ENCODE measurements around the gene ADSS1.
"Not testable (repeated sequence)": the region's sequence is repeated elsewhere in the genome, so short reads cannot be mapped to it uniquely, and the experiment has no call there.

The ADSS1 gene

DNA sequence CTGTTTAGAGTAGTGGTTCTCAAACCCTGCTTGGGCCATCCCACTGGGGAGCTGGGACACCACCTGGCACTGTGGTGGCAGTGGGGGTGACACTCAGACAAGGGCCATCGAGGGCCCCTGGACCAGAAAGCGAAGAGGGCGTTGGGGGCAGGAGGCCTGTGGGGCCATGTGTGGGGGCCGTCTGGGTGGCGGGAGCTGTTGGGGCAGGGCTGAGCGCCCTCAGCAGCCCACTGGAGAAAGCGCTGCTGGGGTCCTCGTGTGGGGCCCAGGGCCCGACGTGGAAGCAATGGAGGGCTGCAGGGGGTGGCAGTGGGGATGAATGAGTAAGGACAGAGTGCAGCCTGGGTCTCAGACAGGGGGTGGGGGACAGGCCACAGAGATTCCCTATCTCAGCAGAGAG, 5.9 kb upstream of the ADSS1 start:
- DNase-seq: no peak

DNA sequence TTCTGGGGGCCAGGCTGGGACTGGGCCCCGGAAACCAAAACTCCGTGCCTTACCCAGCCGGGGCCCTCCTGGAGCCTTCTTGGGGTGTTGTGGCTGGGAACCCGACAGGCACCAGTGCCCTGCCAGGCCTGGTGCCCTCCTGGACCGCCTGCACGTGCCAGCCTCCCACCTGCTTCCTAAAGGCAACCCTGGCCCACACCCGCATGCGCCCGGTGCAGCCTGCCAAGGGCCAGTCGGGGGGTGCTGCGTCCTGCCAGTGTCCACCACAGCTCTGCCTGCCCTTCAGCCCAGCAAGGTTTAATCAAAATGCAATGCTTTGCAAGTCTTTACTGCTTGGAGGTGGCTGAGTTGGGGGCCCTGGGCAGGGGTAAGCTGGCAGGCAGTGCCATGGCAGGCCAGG, 5.2 kb upstream of the ADSS1 start:
- DNase-seq: no peak

DNA sequence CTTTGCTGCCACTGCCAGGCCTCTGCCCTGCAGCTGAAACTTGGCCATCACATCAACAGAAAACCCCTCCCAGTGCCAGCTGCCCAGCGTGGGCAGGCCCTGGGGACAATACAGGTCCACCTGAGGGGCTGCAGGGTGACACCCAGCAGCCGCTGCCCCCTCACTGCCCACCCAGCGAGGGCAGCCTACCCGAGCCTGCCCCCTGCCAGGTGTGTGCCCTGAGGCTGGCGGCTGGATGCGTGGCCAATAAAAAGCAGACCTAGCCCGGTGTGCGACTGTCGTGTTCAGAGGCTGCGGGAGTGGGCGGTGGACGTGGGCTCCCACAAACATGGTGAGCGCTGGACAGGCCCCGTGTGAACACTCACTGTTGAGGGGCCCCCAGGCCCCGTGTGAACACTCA, 4.7 kb upstream of the ADSS1 start:
- DNase-seq: no peak

DNA sequence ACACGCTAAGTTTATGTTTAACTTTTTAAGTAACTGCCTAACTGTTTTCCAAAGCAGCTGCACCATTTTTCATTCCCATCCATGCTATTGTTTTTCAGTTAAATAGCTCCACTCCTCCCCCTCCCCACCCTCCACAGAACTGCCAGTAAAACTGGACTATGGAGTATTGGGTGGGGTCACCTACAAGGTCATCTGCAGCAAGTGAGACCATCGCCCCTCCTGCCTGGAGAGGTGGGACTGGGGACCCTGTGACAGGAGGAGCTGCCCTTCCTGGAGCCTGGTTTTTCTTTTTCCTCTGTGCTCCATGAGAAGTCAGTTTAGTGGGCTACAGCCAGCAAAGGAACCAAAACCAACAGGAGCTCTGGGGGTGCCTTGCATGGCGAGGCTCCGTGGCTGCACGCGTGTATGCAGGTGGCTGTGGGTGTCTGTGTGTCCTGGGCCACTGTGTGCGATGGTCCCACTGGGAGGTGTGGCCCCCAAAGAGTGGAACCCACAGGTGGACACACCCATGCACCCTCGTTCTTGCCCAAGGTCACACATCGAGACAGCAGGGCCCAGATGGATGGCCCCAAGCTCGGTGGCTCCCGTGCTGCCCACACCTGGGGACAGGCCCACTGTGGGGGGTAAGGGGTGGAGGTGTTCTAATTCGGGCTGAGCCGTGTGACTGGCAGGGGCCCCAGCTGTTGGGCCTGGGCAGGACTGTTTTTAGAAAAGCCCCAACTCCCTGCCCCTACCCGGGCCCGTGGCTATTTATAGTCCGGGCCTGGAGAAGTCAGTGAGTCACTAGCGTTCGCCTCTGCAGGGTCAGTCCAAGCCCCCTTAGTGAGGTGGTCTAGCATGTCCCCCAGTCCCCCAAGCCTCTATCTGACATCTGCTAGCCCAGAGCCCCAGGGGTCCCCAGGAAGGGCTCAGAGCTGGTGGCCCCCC, 2.3 kb upstream of the ADSS1 start:
- no peak for DNase-seq

DNA sequence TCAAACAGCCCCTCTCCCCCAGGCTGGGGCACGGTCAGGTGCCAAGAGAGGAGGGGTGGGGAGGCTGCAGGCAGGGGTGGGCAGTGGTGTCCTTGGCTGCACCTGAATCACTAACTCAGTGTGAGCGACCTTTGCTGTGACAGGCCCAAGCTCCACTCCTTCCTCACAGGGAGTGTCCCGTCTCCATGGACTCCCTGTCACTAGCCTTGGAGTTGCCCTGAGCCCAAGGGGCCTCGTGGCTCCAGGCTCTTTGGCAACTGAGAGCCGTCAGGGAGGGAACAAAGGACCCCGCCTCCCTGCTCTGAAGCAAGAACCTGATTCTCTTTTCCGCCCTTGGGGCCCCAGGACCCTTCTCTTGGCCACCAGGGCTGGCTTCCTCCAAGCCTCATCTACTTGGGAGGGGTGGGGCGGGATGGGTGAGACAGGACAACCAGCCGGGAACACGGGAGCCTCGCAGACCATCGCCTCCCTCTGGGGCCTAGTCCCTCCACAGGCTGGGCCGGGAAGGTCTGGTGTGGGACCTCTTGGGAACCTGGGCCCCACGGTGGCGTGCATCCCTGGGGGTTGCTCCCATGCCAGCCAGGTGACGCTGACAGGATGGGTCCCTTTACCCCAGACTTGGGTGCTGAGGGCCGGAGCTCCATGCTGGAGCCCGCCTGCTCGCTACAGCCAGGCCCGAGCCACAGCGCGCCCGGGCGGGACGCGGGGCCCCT, 935 bp upstream of the ADSS1 start:
- DNase-seq: no peak

DNA sequence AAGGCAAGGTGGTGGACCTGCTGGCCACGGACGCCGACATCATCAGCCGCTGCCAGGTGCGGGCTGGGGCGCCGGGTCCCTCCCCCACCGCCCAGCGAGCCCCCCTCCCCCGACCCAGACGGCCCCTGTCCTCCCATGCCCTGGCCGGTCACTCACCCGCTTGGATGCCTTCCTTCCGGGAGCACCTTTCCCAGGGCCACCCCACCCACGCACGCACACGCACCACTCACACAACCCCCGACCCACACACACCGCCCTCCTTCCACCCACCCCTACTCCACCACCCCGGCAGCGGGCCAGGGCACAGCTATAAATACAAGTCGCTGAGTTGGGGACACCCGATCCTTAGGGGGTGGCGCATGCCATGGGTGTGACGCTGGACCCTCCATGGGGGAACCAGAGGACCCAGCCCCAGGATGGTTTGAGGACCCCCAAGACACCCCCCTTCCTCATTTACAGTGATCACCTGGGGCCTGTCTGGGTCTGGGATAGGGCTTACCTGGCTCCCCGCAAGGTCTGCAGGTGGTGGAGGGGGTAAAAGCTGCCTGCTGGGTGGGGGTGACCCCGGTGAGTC, 465 bp downstream of the ADSS1 start:
- peak; percentile 21 to 42 for DNase-seq

DNA sequence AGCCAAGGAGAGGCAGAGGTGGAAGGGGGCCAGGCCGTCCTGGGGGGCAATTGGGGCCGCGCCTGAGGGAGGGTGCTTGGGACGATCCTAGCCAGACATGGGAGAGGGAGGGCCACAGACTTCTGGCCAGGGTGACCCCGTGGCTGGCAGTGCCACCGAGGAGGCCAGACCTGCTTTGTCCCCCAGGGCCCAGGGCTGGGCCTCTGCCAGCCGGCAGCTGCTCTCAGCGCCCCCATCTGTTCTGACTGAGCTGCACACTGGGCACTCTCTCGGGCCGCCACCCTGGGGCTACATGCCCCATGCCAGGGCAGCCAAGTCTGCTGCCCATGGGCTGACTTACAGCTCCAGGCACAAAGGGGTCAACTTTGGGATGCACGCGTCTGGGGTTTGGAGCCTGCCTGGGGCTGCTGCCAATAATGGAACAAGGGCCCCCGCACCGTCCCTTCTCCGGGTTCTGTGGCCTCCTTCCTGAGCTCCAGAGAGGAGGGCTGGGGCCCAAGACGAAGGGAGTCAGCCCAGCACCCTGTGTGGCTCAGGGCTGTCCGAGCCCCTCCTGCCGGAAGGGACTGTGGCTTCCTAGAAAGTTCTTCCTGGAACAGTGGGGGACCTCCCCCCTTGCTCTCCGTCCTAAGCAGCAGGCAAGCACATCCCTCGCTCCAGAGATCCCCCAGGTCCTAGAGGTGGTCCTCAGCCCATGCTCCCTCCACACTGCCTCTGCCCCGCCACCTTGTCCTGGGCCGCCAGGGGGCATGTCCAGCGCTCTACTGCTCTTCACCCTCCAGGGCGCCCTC, 1.1 kb downstream of the ADSS1 start:
- no peak for DNase-seq

DNA sequence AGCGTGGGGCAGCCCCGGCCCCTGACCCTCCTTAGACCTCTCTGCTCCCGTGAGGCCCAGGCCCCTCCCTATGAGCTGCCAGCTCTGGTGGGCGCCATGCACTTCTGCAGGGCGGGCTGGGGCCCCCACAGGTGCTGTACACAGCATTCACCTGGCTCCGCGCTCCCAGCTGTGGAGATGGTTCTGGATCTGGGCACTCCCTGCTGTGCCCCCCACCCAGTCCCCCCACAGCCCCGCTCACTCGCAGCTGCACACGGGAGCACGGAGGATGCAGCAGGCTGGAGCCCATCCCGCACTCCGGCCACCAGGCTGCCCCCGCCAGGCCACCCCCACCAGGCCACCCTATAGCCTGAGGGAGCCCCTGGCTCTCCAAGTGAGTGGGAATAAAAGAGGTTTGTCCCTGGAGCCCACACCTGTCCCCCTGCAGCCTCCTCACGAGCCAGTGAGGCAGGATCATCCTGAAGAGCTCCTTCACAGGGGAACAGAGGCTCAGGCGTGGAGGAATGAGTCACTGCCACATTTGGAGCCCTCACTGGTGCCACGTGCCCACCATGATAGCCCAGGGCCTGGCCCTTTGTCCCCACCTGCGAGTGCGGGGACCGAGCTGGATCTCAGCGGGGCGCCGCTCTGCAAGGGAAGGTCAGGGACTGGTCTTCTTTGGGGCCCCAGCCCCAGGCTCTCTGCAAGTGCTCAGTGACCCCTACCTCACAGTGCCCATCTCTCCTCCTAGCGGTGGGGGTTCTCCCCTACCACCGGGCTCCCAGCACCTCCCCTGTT, 1.9 kb downstream of the ADSS1 start:
- DNase-seq: no peak

DNA sequence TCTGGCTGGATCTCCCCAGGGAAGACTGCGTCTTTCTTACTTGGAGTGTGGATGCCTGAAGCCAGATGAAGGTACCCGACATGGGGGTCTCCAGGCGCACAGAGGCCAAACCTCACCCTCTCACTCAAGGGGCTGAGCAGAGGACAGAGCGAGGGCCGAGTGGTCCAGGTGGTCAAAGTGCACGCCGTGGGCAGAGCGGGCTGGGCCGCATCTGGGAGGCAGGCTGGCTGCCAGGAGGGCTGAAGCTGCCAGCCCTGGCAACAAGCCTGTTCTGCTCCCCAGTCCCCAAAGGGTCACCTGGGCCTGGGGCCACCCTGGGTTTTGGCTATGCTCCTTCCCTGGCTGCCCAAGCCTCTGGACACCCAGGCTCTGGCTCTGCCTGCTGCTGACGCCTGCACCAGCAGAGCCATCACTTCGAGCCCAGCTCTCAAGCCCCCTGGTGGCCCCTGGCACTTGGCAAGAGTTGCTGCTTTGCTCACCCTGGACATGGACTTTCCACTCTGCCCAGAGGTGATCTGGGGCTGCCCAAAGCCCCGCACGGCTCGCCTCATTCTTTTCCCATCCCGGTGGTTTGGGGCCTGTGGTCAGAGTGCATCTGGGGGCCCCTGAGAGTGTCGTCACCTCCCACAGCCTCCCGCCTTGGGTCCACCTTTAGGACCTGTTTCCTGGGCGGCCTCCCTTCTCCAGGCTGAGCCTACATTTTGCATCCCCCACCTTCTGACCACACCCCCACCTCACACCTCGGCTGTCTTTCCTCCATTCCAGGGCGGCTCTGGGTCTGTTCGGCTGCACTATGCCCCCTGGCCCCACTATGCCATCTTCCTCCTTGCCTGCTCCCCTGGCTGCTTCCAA, 2.8 kb downstream of the ADSS1 start:
- no peak for DNase-seq

DNA sequence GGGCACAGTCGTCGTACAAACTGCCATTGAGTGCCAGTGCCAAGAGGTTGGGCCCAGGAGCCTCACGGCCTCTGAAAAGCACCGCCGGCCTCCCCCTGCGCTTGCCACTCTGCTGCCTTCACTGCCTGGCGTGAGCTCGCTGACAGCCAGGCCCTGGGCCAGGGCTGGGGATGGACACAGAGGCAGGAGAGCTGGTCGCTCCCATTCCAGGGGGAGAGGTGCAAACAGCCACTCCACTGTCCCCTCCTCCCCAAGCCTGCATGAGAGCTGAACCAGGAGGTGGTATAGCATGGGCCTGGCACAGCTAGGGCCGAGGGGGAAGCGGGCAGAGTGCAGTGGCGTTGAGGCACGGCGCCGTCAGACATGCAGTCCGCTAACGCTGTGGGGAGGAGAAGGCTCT, 4.6 kb downstream of the ADSS1 start:
- DNase-seq: no peak

DNA sequence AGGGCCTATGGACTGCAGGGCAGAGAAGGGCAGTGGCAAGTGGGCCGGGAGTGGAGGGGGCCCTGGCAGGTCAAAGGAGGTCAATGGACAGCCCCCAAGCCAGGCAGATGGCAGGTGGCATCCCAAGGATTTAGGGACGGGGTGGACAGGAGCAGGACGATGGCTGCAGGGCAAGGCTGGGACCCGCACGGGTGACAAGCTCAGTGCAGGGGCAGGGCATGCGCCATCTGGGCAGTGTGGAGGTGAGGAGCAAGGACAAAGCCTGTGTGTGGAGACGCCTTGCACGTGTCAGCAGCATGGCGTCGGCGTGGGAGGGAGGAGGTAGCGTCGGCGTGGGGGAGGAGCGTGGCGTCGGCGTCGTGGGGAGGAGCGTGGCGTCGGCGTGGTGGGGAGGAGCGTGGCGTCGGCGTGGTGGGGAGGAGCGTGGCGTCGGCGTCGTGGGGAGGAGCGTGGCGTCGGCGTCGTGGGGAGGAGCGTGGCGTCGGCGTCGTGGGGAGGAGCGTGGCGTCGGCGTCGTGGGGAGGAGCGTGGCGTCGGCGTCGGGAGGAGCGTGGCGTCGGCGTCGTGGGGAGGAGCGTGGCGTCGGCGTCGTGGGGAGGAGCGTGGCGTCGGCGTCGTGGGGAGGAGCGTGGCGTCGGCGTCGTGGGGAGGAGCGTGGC, 5.3 kb downstream of the ADSS1 start:
- DNase-seq: not testable (repeated sequence)

DNA sequence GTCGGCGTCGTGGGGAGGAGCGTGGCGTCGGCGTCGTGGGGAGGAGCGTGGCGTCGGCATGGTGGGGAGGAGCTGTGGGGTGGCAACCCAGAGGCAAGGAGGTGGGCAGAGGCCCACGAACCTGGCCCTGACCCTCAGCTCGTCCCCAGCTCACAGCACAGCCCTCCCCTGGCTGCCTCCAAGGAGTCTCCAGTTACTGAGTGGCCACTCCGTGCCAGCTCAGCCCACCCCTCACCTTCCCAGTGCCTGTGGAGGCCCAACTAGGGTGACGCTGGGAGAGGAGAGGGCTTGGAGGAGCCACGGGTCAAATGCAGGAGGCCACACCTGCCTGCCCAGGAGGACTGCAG, 5.8 kb downstream of the ADSS1 start:
- no peak for DNase-seq

DNA sequence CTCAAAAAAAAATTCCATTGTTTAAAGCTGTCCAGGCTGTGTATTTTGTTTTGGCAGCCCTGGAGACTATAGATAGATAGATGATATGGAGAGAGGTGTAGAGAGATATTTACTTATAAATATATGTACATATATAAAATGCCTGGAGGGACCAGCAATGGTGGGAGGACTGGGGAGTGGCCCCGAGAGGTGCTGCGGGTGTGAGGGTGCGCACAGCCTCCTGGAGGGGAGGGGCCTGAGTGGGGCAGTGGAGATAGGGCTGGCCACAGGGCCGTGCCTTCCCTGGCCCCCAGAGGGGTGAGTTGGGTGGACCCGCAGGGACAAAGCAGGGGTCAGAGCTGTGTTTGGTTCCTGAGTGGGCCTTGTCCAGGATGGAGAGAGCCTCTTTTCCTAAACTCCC, 6.5 kb downstream of the ADSS1 start:
- DNase-seq: no peak

DNA sequence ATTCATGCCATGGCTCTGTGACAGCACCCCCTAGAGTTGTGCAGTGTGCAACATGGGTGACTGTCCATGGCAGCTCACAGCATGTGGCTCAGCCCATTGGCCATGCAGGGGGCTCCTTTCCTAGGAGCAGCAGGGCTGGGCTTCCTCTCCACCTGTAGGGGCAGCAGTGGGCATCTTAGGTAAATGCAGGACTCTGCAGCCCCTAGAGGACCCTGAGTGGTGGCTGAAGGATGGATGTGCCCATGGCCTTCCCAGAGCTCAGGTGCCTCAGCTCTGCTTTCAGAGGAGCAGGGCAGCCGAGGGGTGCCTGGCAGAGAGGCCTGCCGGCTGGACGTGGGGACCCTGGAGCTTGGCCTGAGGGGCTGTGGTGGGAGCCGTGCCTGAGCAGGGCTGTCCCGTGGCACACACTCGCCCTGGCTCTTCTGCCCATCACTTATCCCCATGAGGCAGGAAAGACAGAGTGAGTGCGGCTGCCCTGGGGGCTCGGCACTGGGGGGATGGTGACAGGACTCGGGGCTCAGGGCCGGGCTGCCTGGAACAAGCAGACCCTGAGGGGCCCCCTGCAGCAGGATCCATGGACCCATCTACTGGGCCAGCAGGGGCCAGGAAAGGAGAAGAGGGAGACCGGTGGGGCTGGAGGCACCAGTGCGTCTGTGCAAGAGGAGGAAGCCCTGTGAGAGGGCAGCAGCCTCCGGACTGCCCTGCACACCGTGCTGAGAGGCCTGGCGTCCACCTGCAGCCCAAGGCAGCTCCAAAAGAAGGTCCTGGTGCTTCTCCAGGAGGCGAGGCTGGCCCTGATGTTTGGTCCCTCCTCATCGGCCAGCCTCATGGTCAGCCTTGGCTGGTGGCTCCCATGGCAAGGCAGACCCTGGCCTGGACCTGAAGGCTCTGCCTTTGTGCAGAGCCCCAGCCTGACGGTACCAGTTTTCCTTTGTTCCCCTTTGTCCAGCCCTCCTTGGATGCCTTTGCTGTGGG, 7.6 kb downstream of the ADSS1 start:
- DNase-seq: no peak

DNA sequence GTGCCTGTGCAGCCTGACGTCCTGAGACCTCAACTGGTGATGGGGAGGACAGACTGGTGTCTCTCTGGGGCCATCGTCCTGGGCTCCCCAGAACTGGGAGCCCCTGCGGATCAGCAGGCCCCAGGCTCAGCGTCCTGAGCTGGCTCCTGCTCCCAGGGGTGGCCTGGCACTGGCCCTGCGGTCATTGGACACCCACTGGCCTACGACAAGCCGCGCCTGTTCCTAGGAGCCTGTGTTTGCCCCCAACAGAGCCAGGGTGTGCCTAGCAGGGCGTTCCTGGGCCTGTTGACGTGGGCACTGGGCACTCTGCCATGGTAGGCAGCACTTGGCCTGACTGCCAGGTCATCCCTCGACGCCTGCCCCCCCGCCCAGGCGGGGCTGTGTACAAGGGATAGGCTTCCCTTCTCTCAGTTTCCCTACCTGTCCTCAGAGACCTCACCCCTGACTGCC, 8.4 kb downstream of the ADSS1 start:
- no peak for DNase-seq

DNA sequence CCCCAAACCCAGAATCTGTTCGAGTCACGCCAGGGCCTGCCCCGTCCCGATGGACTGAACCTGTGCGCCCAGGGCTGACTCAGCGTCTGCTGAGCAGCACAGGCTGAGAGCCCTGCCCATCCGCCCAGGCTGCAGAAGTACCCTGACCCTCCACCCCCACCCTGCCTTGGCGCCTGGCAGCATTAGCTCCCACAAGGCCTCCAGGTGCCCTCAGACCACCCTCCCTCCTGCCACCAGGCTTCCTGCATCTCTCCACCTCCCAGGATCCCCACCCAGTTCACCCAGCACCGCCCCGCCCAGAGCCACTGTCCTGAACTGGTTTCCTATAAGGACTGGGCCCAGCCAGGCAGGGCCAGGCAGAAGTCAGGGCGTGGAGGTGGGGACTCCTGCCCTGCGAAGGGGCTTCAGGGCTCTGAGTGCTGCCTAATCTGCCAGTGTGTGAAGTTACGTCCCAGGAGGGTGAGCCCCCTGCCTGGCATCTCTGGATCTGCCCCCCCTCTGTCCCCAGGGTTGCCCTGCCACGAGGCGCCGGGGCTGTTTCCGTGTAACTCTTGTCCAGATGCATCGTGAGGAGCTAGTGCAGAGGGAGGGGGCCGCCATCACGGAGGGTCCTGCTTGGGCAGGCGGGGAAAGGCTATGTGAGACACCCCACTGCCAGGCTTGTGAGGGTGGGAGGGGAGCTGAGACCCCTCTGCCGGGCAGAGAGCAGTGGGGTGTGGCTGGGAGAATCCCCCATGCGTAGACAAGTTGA, 9.1 kb downstream of the ADSS1 start:
- no peak for DNase-seq

DNA sequence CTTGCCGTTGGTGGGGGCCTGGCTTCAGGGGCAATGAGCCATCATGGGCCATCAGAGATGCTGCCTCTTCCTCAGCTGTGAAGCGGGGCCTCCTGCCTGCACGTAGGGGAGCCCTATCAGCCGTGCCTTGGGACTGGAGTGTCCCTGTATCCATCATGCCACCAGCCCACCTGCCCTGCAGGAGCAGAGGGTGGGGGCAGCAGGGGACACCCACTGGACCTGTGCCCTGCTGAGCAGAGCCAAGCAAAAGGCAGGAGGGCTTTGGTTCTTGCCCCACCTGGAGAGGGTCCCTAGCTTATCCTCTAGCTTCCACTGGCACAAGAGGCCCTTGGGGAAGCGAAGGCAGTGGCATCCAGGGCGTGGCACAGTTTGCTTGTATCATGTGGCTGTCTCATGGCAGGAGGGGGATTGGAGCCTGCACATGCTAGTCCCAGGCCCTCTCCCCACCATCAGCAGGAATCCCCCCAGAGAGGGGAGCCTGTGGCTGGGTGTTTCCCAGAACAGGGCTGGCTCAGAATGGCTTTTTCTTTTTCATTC, 10.1 kb downstream of the ADSS1 start:
- DNase-seq: no peak

DNA sequence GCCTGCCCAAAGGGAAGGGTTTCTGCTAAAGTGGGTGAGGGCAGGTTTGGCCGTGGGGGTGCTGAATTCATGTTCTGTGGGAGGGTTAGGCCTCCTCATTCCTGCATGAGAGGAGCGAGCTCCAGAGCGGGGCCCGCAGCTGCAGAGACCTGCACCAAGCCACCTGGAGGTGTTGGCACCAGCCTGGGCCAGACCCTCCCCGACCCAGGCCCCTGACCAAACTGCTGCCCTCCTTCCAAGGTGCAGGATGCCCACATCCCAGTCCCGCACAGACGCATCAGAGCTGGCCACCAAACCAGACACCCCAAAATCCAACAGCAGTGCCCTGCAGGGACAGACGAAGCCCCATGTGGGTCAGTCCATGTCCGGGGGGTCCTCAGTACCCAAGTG, 10.6 kb downstream of the ADSS1 start:
- no peak for DNase-seq
